Breast epithelium (tissue), 4 donors: Measurements from ENCODE around the gene NCSTN. TPM values are rescaled to one million over a fixed set of nuclear protein-coding genes. Genes with fewer than 3 reads are reported as not detected.

Experiments used
- DNase-seq, 2 donors: peaks; one replicate each; pipeline ENCODE4 v3.0.0-alpha.2; 2019; ENCODE audit warnings: low spot score in 2 of 2
- H3K27ac ChIP-seq, 2 donors: fragments of 200-600 bp; sonication (generic) in 1 of 2; one replicate each; pipeline ENCODE4 v1.5.1; 2016 to 2019; ENCODE audit warnings: mild to moderate bottlenecking in 1 of 2
- H3K27me3 ChIP-seq, 2 donors: fragments of 200-600 bp; sonication (generic) in 1 of 2; one replicate each; pipeline versions ENCODE4 v1.5.1 to v1.6.0; 2017 to 2019; ENCODE audit warnings: control low read depth in 1 of 2, mild to moderate bottlenecking in 1 of 2
- H3K36me3 ChIP-seq: fragments of 200-600 bp; one replicate; pipeline ENCODE4 v1.5.1; 2019
- H3K4me1 ChIP-seq, 2 donors: fragments of 200-600 bp; sonication (generic); one replicate each; pipeline ENCODE4 v1.5.1; 2016 to 2019; ENCODE audit warnings: control low read depth in 1 of 2
- H3K4me3 ChIP-seq, 3 donors: fragments of 200-600 bp; sonication (generic); 1 replicate in 2 of 3; 2 replicates in 1 of 3; pipeline ENCODE4 v1.5.1; 2016 to 2019; ENCODE audit warnings: mild to moderate bottlenecking in 3 of 3, moderate library complexity in 2 of 3
- H3K9me3 ChIP-seq, 2 donors: fragments of 200-600 bp; sonication (generic) in 1 of 2; one replicate each; pipeline ENCODE4 v1.5.1; 2016 to 2019; ENCODE audit warnings: control low read depth in 1 of 2
- CTCF ChIP-seq, 3 donors: fragments of 450-650 bp; IDR thresholded peaks; one replicate each; pipeline ENCODE4 v1.5.1; 2016 to 2017; ENCODE audit warnings: antibody characterized with exemption in 3 of 3, mild to moderate bottlenecking in 3 of 3, moderate library complexity in 3 of 3
- POLR2A ChIP-seq: fragments of 450-650 bp; IDR thresholded peaks from one replicate; pipeline ENCODE4 v1.6.1; 2016; ENCODE audit warnings: antibody characterized with exemption, mild to moderate bottlenecking, moderate library complexity
- POLR2AphosphoS5 ChIP-seq, 3 donors: sonication (generic); formaldehyde crosslinking; IDR thresholded peaks; one replicate each; pipeline ENCODE4 v1.6.1; 2017; ENCODE audit warnings: antibody characterized with exemption in 3 of 3
- intact Hi-C: fragments of 100-400 bp; cut with DNase I; formaldehyde crosslinking; loops from one replicate; pipeline ENCODE4 v1.15.1; 2023; ENCODE audit warnings: low total_unique reads
- total RNA-seq, 3 donors: library from RNA; depleted of rRNA; stranded (reverse); fragments of >200 nt; gene quantifications; one replicate each; pipeline ENCODE4 v1.1.0, GENCODE V29; 2016

The NCSTN gene
- total RNA-seq, 3 donors from 2014 or later, result 66.4 to 83.5 (median 76.0) TPM

GRCh38 chr1:160361199-160361598 lies 18.0 kb downstream of the NCSTN start:
- Histone ChIP-seq H3K27me3 (no peaks in the 10 kb centered on the region), H3K4me1 (no peaks in the 10 kb centered on the region), H3K9me3 (no peaks in the 10 kb centered on the region), H3K36me3 (peaks cover 12% of the 10 kb centered on the region), H3K27ac (no peak overlapping the region), H3K4me3 (no peak overlapping the region)
- no peak for DNase-seq
- TF ChIP-seq POLR2AphosphoS5 (IDR thresholded peaks at IDR 0.05) (no peak), POLR2A (no peak), CTCF (IDR thresholded peaks at IDR 0.05) (no peak)
- intact Hi-C loops, result no loop called here

GRCh38 chr1:160361814-160362167 lies 18.6 kb downstream of the NCSTN start:
- DNase-seq, result no peak
- H3K36me3 ChIP-seq, result peaks cover 6% of the 10 kb centered on the region
- no peak for TF ChIP-seq CTCF (IDR thresholded peaks at IDR 0.05)
- TF ChIP-seq POLR2AphosphoS5 (IDR thresholded peaks at IDR 0.05), result no peak
- no peak for TF ChIP-seq POLR2A
- no peaks in the 10 kb centered on the region for H3K9me3 ChIP-seq
- H3K27ac ChIP-seq, result no peak overlapping the region
- no peaks in the 10 kb centered on the region for H3K27me3 ChIP-seq
- no peaks in the 10 kb centered on the region for H3K4me1 ChIP-seq
- intact Hi-C loops, result no loop called here
- H3K4me3 ChIP-seq, result no peak overlapping the region

- no peak overlapping the region for H3K27ac ChIP-seq
- no peak overlapping the region for H3K4me3 ChIP-seq
- H3K9me3 ChIP-seq, result no peaks in the 10 kb centered on the region
- TF ChIP-seq CTCF (IDR thresholded peaks at IDR 0.05), result no peak
- no peak for TF ChIP-seq POLR2AphosphoS5 (IDR thresholded peaks at IDR 0.05)
- no peak for TF ChIP-seq POLR2A
- no peaks in the 10 kb centered on the region for H3K4me1 ChIP-seq
- H3K36me3 ChIP-seq, result peaks cover under 1% of the 10 kb centered on the region
- intact Hi-C loops, result no loop called here
- H3K27me3 ChIP-seq, result no peaks in the 10 kb centered on the region
- no peak for DNase-seq
Measured at GRCh38 chr1:160362168-160362957, 19.2 kb downstream of the NCSTN start.

GRCh38 chr1:160363010-160363409 lies 19.8 kb downstream of the NCSTN start:
- intact Hi-C loops, result no loop called here
- no peaks in the 10 kb centered on the region for H3K36me3 ChIP-seq
- no peaks in the 10 kb centered on the region for H3K27me3 ChIP-seq
- DNase-seq, result no peak
- no peak overlapping the region for H3K4me3 ChIP-seq
- H3K4me1 ChIP-seq, result no peaks in the 10 kb centered on the region
- no peak overlapping the region for H3K27ac ChIP-seq
- TF ChIP-seq POLR2AphosphoS5 (IDR thresholded peaks at IDR 0.05) (no peak), POLR2A (no peak), CTCF (IDR thresholded peaks at IDR 0.05) (no peak)
- H3K9me3 ChIP-seq, result no peaks in the 10 kb centered on the region

- H3K27me3 ChIP-seq, result no peaks in the 10 kb centered on the region
- no peaks in the 10 kb centered on the region for H3K36me3 ChIP-seq
- no peak overlapping the region for H3K4me3 ChIP-seq
- DNase-seq, result no peak
- no peak overlapping the region for H3K27ac ChIP-seq
- TF ChIP-seq POLR2A (no peak), CTCF (IDR thresholded peaks at IDR 0.05) (no peak), POLR2AphosphoS5 (IDR thresholded peaks at IDR 0.05) (no peak)
- H3K4me1 ChIP-seq, result no peaks in the 10 kb centered on the region
- intact Hi-C loops, result no loop called here
- H3K9me3 ChIP-seq, result no peaks in the 10 kb centered on the region
Measured at GRCh38 chr1:160363951-160364735, 21.0 kb downstream of the NCSTN start.
